ENCODE measurements around the gene IKBKG.

GRCh38 chrX:154598656-154599055 is 51.2 kb downstream of the IKBKG start:
- TF ChIP-seq CTCF (conservative IDR thresholded peaks at IDR 0.05; ENCODE audit: low read length) (no peak), EZH2phosphoT487 (IDR thresholded peaks at IDR 0.05; ENCODE audit: borderline replicate concordance, low read depth, low read length) (no peak)

All from OCI-LY7 (cell line).